NCI-H748 (cell line): ENCODE results near the gene ARHGEF12.

ENCODE experiments used
- DNase-seq: peaks from one replicate; lab custom pipeline; 2025; ENCODE audit not compliant: unreplicated experiment; lab: John Stamatoyannopoulos, UW

Gene ARHGEF12

DNA sequence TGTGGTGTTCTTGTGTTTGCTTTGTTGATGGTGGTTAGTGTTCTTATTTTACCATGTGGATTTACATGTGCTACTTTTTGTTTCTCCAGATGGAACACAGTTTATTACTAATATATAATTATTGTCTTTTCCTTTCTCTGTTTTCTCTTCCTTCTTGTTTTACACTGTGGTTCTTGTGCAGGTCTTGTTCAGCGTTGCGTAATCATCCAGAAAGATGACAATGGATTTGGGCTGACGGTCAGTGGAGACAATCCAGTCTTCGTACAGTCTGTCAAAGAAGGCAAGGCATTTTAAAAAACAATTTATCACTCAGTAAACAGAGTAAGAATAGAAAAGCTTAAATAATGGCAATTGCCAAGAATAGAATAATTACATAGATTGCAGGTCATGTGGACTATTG is 84.4 kb downstream of the ARHGEF12 start:
- DNase-seq = no peak

DNA sequence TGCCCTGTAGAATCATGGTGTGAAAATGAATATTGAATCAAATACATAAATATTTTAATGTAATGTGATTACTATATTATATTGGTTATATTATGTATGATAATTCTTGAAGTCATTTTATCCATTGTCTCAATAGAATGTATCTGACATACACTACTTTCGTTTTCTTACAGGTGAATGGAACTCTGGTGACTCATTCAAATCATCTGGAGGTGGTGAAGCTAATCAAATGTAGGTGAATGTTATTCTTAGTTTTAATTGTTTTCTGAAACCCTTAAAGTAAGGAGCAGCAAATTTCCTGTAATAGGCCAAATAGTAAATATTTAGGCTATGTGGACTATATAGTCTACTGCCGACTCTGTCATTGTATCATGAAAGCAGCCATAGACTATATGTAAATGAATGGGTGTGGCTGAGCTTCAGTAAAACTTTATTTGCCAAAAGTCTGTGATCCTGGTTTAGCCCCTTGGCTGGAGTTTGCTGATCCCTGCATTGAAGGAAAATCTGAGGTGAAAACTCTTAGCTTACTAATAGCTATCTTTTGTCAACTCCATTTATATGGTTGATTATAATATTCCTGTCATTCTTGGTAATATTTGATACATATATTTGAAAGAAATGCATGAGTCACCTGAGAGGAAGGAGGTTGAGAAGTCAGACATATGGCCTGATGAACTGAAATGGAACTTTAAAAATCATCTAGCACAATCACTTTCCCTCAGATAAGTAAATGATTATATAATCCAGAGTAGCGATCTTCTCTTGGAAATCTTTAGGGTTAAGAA is 88.2 kb downstream of the ARHGEF12 start:
- no peak for DNase-seq

DNA sequence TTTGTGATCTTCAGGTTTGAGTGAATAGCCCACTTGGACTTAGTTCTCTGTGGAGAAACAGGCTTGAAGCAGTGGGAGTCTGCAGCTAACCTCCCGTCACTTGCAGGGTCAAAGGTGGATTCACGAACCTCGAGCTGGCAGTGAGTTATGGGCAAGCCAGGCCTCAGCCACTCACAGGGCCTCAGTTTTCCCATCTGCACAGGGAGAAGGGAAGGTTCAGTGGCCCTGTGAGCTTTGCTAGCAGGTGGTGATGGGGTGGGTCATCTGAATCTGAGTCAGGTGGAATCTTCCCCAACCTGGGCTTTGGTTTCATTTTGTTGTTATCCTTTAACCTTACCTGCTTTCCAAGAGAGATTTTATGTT is 88.7 kb downstream of the ARHGEF12 start:
- DNase-seq = no peak

DNA sequence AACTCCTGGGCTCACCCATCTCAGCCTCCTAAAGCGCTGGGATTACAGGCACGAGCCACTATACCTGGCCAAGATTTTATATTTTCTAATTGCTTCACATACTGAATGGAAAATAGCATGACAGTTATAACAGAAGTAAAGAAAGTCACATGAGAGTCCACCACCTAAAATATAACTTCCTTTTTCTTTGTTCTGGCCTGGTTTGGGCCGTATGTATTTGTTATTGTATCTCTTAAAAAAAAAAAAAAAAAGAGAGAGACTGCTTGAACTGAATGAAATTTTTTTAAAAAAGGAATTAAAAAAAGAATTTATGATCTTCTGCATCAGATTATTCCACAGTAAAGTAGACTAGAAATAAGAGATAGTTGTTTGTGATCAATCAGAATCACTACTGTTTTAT is 89.3 kb downstream of the ARHGEF12 start:
- no peak for DNase-seq

DNA sequence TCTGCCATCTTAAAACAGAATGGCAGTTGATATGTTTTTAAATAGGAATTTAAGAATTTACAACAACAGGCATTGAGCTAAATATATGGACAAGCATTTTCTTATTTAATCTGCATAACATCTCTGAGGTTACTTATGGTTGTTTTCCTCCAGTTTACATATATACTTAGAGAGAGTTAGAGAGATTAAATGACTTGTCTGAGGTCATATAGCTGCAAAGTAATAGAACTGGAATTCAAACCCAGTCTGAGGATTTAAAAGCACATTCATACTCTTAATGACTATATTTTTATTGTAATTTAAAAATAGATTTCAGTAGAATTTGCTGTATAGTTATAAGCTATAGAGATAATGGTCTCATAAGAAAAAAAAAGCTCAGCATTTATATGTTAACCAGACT is 93.9 kb downstream of the ARHGEF12 start:
- DNase-seq = no peak

DNA sequence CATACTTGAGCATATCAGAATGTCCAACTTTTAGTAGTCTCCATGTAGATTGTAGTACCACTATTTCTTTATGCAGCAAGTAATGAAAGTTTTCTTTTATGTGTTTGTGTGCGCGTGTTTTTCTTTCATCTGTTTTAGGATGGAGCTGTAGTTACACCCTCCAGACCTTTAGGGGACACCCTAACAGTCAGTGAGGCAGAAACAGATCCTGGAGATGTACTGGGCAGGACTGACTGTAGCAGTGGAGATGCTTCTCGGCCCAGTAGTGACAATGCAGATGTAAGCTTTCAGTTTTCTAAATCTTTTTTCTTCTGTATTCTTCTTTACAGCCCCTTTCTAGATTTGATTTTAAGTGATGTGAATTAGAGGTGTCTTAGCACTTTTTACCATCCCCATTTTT is 95.4 kb downstream of the ARHGEF12 start:
- no peak for DNase-seq

DNA sequence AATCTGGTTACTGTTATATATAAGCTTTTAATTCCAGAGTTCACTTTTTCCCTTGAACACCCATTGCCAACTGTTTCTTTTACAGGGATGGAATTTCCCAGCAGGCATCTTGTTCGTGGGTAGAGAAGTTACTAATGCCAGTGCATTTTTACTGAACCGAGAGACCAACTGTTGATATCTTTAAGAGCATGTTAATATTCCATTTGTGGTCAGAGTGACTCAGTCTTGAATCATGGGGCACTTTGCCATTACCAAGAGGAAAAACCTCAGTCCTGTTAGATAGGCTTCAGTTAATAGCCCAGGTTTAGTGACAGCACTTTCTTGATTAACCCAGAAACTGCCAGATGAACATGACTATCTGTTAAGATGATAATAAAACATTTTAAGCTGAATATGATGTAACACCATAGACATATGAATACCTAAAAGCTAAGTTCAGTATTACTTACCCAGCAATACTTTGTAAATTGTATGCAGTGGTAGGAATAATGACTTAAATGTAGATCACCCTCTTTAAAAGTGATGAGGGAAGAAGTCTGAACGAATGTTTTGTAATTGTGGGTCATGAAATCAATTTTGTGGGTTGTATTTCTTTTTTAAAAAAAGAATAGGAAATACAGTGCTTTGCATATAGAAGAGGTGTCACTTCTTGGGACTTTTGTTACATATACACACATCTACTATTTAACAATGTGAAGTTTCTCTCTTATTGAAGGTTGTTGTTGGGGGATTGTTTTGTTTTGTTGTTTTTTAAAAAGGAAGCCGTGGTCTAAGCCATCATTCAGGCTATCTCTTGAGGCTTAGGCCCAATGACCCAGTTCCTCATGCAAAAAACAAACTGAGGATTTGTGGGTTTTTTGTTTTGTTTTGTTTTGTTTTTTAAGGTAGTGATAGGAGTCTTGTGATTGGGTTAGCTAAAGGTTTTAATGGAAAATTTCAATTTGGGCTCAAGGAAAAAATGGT is 96.1 kb downstream of the ARHGEF12 start:
- no peak for DNase-seq

DNA sequence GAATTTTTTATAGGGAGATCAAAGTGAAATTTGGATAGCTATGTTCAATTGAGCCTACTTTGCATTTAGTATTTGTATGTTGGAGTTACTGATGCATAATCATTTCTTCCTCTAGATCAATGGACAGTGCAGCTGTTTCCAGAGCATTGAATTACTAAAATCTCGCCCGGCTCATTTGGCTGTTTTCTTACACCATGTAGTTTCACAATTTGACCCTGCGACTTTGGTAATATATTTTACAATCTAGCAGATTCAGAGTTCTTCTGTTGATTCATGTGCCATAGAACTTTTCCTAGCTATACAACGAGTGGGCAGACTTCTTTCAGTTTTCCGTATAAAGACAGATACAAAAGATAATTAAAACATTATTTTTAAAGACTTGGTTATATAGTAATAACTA is 105.4 kb downstream of the ARHGEF12 start:
- DNase-seq = no peak

DNA sequence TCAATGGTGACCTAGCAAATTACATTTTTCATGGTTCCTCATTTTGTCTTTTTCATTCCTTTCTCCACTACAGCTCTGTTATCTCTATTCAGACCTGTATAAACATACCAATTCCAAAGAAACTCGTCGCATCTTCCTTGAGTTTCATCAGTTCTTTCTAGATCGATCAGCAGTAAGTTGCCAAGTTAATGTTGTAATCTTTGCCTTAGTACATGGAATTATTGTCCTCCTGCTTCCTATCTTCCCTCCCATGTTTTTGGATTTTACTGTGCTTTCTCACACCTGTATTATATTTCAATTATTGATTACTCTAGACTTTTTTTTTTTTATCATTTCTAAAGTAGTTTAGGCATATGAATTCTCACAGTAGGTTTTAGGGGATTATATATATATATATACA is 105.8 kb downstream of the ARHGEF12 start:
- no peak for DNase-seq

DNA sequence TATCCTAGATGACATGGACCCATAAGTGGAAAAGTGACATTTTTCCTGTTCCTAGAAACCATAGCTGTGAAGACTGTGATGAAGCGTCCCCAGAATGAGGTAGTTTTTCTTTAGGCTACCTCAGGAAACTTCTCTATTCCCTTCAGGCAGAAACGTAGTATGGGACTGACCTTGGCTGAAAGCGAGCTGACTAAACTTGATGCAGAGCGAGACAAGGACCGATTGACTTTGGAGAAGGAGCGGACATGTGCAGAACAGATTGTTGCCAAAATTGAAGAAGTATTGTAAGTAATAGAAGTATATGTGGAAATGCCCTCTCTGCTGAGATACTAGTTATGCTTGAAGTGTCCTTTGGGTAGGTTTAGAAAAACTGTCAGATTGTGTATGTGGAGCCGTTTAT is 110.6 kb downstream of the ARHGEF12 start:
- no peak for DNase-seq

DNA sequence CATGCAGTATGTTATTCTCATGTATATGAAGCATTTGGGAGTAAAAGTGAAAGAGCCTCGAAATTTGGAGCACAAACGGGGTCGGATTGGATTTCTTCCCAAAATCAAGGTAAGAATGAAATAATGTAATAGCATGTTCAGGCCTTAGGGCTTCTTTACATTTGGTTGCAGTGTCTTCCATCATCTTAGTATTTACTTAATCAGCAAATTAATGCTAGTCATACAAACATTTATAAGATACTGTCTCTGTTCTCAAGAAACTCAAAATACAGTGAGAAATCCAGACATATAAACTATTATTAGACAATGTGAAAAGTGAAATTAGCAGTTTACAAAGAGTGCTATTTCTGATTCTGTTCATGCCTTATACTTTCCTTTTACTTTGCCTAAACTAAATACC is 112.0 kb downstream of the ARHGEF12 start:
- no peak for DNase-seq

DNA sequence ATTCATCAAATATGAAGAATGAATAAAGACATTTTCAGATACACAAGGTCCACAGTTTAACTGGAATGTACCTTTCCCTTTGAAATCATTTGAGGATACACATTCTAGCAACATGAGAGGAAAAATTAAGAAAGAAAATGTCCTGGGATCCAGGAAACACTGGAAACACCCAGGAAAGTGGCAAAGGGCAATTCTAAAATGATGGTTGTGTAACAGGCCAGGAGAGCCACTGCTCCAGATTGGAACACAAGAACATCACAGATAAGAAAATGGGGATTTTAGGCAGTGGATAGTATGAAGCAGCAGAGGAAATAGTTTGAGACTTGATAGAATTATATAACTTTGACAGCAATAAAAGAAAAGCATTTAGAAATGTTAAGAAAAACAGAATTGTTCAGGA is 119.3 kb downstream of the ARHGEF12 start:
- no peak for DNase-seq

DNA sequence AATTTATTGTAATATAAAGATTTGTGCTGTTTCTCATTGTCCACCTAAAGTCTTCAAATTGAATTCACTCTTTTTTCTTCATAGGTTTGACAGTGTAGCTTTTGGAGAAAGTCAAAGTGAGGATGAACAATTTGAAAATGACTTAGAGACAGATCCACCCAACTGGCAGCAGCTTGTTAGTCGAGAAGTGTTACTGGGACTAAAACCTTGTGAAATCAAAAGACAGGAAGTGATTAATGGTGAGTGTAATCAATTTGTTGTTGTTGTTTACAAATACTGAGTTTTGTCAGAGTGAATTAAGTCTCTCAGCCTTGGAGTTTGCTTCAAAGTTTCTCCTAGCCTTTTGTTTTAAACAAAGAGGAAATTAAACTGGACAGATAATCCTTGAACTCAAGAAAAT is 121.8 kb downstream of the ARHGEF12 start:
- no peak for DNase-seq

DNA sequence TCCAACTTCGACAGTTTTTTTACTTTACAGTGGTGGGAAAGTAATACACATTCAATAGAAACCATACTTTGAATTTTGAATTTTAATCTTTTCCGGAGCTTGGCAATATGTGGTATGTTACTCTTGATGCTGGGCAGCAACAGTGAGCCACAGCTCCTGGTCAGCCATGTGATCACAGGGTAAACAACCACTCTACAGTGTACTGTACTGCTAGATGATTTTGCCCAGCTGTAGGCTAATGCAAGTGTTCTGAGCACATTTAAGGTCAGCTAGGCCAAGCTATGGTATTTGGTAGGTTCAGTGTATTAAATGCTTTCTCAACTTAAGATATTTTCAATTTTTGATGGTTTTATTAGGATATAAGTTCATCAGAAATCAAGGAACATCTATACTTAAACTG is 126.6 kb downstream of the ARHGEF12 start:
- DNase-seq = no peak

DNA sequence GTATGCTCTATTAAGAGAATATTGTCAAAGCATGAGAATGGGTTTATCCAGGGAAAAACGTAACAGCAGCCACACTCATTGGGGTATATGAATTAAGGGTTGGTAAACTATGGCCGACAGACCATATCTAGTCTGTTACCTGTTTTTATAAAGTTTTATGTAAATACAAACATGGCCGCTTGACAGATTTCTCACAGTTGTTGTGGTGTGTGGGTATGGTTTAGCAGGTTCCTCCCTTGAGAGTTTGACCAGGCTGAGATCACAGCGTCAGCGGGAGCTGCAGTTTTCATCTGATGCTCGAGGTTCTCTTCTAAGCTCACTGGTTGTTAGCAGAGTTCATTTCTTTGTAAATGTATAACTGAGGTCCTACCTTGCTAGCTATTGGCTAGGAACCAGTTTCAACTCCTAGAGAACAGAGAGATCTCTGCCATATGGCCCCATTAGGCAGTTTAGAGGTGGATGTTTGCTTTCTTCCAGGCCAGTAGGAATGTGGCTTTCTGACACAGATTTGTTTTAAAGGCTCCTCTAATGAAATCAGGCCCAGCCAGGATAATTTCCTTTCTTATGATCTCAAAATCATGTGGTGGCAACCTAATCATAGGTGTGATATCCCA is 129.8 kb downstream of the ARHGEF12 start:
- no peak for DNase-seq

DNA sequence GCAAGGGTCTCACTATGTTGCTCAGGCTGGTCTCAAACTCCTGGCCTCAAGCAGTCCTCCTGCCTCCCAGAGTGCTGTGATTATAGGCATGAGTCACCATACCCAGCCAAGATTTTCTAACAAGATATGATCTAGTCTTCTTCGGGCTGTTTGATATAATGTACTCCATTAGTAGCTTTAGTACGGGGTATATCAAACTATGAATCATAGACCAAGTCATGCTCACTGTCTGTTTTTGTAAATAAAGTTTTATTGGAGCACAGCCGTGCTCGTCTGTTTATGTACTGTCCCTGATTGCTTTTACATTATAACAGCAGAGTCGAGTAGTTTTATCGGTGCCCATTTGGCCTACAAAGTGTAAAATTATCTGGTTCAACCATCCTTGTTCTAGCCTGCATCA is 131.4 kb downstream of the ARHGEF12 start:
- DNase-seq = no peak

DNA sequence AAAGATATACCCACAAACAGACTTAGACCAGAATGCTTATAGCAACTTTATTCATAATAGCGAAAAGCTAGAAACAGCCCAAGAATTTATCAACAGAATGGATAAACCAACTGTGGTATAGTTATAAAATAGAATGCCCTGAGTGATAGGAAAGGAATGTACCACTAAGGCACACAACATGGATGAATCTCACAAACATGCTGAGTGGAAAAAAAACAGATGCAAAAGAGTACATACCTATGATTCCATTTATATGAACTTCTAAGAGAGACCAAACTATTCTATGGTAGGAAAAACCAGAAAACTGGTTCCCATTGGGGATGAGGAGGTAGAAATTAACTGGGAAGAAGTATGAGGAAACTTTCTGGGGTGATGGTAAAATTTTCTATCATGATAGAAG is 134.9 kb downstream of the ARHGEF12 start:
- DNase-seq = no peak

DNA sequence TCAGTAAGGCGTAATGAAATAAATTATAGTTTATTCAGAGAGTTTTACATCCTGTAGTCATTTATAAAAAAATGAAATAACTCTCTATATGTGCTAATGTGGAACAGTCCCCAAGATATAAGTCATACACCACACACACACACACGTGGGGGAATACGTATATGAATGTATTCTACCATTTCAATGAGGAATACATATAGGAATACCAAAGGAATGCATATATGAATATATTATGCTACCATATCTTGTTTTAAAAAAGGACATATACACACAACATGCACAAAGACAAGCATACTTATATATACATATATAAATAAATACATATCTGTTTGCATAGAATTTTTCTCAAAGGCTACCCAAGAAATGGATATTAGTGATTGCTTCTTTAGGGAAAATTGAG is 135.8 kb downstream of the ARHGEF12 start:
- no peak for DNase-seq

DNA sequence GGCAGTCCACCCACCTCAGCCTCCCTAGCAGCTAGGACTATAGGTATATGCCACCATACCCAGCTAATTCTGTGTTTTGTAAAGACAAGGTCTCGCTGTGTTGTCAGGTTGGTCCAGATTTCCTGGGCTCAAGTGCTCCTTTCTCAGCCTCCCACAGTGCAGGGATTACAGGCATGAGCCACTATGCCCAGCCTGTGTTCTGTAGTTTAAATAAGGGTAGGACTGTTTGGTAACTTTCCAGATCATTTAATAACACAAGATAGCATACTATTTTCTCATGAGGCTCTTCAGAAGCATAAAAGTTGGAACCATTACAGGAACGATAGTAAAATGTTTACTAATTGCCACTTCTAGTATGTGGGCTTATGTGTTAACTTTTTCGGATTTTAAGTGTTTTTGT is 137.3 kb downstream of the ARHGEF12 start:
- no peak for DNase-seq

DNA sequence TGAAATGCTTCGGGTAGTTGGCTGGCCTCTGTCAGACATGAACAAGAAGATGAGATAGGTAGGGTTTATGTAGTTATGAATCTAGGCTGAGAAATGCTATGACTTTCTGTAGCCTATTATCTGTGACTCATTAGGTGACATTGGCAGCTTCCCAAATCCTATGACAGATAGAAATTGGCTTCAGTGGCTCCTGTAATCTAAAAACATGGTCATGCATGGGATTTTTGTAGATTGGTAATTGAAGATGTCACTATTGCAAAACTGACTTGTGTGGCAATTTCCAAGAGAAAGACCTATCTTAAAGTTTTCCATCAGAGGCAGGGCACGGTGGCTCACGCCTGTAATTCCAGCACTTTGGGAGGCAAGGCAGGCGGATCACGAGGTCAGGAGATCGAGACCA is 145.9 kb downstream of the ARHGEF12 start:
- DNase-seq = no peak

DNA sequence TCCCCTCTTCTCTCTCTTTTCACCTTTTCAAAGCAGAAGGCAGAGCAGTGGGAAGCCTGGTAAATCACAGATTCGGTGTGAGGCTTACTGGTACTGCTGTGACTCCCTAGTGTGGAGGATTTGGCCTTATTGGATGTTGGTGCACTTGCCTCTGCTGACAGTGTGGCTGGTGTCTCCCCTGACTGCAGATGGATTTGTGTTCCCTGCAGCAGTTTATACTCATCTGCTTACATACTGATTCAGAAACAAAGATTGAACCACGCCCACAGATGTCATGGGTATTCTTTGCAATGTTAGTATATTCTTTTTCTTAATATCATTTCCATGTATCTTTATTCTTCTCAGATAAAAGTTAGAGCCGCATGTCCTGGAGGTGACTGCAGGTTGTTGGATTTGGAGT is 148.5 kb downstream of the ARHGEF12 start:
- DNase-seq = no peak

DNA sequence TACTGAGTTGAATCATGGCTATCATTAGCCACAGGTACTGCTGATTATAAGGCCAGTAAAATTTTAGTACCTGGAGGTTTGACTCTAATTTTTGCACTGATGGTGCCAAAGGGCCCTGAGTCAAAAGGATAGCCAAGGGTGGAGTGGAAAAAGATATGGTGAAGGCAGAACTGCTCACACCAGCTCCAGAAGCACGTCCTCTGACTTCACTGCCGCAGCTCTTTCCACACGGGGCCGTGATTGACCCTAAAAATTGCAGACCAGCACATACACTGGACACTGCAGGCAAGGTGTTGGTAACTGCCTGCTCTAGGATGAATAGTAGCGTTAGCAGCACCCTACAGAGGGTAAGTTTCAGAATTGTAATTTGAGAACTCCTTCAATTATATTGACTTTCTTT is 149.9 kb downstream of the ARHGEF12 start:
- no peak for DNase-seq
